ENCODE measurements around the gene ETDC.
A peak's percentile ranks its signal among the peaks of the same experiment; 100 is the strongest.
"Not testable (repeated sequence)": the region's sequence is repeated elsewhere in the genome, so short reads cannot be mapped to it uniquely, and the experiment has no call there.

The ETDC gene

DNA sequence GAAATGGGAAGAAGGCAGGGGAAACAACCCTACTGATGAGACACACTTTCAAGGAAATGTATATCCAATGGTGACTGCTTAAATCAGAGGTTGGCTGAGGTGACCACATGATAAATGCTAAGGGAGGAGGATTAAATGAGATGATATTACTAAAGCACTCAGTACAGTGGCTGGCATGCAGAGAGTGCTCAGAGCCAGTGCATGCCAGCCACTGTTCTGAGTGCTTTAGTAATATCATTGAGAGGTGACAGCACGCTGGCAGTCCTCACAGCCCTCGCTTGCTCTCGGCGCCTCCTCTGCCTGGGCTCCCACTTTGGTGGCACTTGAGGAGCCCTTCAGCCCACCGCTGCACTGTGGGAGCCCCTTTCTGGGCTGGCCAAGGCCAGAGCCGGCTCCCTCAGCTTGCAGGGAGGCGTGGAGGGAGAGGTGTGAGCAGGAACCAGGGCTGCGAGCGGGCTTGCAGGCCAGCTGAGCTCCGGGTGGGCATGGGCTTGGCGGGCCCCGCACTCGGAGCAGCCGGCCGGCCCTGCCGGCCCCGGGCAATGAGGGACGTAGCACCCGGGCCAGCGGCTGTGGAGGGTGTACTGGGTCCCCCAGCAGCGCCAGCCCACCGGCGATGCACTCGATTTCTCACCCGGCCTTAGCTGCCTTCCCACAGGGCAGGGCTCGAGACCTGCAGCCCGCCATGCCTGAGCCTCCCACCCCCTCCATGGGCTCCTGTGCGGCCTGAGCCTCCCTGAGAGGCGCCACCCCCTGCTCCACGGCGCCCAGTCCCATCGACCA lies 15.9 kb downstream of the ETDC start:
- H3K4me3 Mint-ChIP-seq; H3K27ac Mint-ChIP-seq; H3K27me3 Mint-ChIP-seq; H3K4me1 Mint-ChIP-seq (ENCODE audit: low read depth); H3K9me3 Mint-ChIP-seq (ENCODE audit: low read depth): not testable (repeated sequence)
- H3K36me3 Mint-ChIP-seq, result peaks cover 31% of the 10 kb centered on the region

DNA sequence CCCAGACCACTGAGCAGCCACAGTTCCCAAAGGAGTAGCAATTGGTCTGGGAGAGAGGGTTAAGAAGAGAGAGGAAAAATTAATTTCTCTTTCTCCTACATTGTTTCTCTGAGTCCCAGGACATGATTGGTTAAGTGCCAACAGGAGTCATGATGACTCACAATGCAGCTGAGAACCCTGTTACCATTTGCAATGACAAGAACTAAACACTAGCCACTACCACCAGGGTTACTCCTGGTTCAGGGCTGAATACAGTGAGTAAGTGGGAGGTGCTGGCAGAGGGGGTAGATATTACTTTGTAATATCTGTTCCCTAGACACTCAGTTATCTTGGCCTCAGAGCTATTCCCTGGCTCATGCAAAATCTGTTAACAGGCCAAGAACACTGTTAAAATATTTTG lies 18.0 kb downstream of the ETDC start:
- H3K9me3 Mint-ChIP-seq (ENCODE audit: low read depth), result no peaks in the 10 kb centered on the region
- H3K27me3 Mint-ChIP-seq, result no peaks in the 10 kb centered on the region
- peaks cover 19% of the 10 kb centered on the region for H3K4me1 Mint-ChIP-seq (ENCODE audit: low read depth)
- H3K4me3 Mint-ChIP-seq, result no peak overlapping the region
- peaks cover 25% of the 10 kb centered on the region for H3K36me3 Mint-ChIP-seq
- no peak overlapping the region for H3K27ac Mint-ChIP-seq

GRCh38 chrX:135328421-135329005 lies 19.2 kb downstream of the ETDC start:
- peaks cover 20% of the 10 kb centered on the region for H3K36me3 Mint-ChIP-seq
- no peak overlapping the region for H3K27ac Mint-ChIP-seq
- no peaks in the 10 kb centered on the region for H3K27me3 Mint-ChIP-seq
- no peaks in the 10 kb centered on the region for H3K9me3 Mint-ChIP-seq (ENCODE audit: low read depth)
- no peak overlapping the region for H3K4me3 Mint-ChIP-seq
- H3K4me1 Mint-ChIP-seq (ENCODE audit: low read depth), result peaks cover 29% of the 10 kb centered on the region

DNA sequence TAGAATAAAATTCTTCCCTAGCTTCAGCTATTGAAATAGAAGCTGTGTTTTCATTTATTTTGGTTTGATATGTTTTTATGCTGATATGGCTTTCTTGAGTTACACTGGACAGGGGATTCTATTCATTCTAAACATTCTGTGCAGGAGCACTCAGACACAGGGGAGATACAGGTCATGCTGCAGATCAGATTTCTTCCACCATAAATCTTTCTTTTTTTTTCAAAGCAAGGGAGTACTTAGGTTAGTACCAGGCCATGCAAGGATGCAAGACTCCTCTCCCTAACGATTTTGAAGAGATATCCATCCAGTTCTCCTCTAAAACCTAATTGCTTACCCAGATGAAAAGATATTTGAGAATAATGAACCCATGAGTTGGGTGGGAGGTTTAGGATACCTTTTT lies 21.4 kb downstream of the ETDC start:
- Mint-ChIP-seq H3K27me3 (no peaks in the 10 kb centered on the region), H3K27ac (no peak overlapping the region), H3K4me3 (no peak overlapping the region), H3K9me3 (ENCODE audit: low read depth) (no peaks in the 10 kb centered on the region), H3K36me3 (peaks cover 20% of the 10 kb centered on the region), H3K4me1 (ENCODE audit: low read depth) (peaks cover 37% of the 10 kb centered on the region)

DNA sequence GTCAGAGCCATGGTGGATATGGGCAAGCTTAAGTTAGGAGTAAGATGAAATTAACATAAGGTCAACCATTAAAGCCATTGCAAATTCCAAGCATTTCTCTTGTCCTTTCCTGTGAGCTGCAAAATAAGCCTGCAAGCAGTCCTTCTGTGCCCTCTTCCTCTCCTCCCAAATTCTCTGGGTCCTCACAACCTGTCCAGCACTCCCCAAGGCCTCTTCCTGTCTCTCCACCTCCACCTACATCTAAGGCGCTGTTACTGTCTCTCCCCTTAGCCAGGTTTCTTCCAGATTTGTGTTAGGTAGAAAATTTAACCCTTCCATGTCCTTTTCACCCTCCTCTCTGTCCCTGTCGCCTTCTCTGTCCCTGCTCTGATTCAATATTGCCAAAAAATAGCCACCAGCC lies 22.2 kb downstream of the ETDC start:
- Mint-ChIP-seq H3K27me3 (no peaks in the 10 kb centered on the region), H3K4me1 (ENCODE audit: low read depth) (peaks cover 45% of the 10 kb centered on the region), H3K4me3 (no peak overlapping the region), H3K9me3 (ENCODE audit: low read depth) (no peaks in the 10 kb centered on the region), H3K27ac (no peak overlapping the region), H3K36me3 (peaks cover 19% of the 10 kb centered on the region)

GRCh38 chrX:135340831-135341230 lies 31.6 kb downstream of the ETDC start:
- no peak overlapping the region for H3K27ac Mint-ChIP-seq
- peaks cover 14% of the 10 kb centered on the region for H3K36me3 Mint-ChIP-seq
- H3K27me3 Mint-ChIP-seq, result no peaks in the 10 kb centered on the region

GRCh38 chrX:135345107-135345589 lies 35.9 kb downstream of the ETDC start:
- peak overlapping the region; percentile 79 for H3K27ac Mint-ChIP-seq
- H3K9me3 Mint-ChIP-seq (ENCODE audit: low read depth), result no peaks in the 10 kb centered on the region

More at GRCh38 chrX:135340831-135341230, 31.6 kb downstream of the ETDC start:
- Mint-ChIP-seq H3K9me3 (ENCODE audit: low read depth) (no peaks in the 10 kb centered on the region), H3K4me1 (ENCODE audit: low read depth) (peaks cover 74% of the 10 kb centered on the region), H3K4me3 (peak overlapping the region; percentile 87)

GRCh38 chrX:135346975-135347374 lies 37.7 kb downstream of the ETDC start:
- Mint-ChIP-seq H3K27ac (no peak overlapping the region), H3K9me3 (ENCODE audit: low read depth) (no peaks in the 10 kb centered on the region)

More at GRCh38 chrX:135345107-135345589, 35.9 kb downstream of the ETDC start:
- Mint-ChIP-seq H3K4me1 (ENCODE audit: low read depth) (peaks cover 45% of the 10 kb centered on the region), H3K36me3 (peaks cover 9% of the 10 kb centered on the region), H3K4me3 (peak overlapping the region; percentile 80), H3K27me3 (no peaks in the 10 kb centered on the region)

GRCh38 chrX:135347381-135348016 lies 38.2 kb downstream of the ETDC start:
- Mint-ChIP-seq H3K9me3 (ENCODE audit: low read depth) (no peaks in the 10 kb centered on the region), H3K4me3 (no peak overlapping the region), H3K27ac (no peak overlapping the region), H3K4me1 (ENCODE audit: low read depth) (peaks cover 21% of the 10 kb centered on the region), H3K36me3 (peaks cover 15% of the 10 kb centered on the region), H3K27me3 (no peaks in the 10 kb centered on the region)

More at GRCh38 chrX:135346975-135347374, 37.7 kb downstream of the ETDC start:
- no peaks in the 10 kb centered on the region for H3K27me3 Mint-ChIP-seq
- H3K4me1 Mint-ChIP-seq (ENCODE audit: low read depth), result peaks cover 27% of the 10 kb centered on the region
- no peak overlapping the region for H3K4me3 Mint-ChIP-seq
- H3K36me3 Mint-ChIP-seq, result peaks cover 13% of the 10 kb centered on the region

- Mint-ChIP-seq H3K9me3 (ENCODE audit: low read depth) (no peaks in the 10 kb centered on the region), H3K27me3 (no peaks in the 10 kb centered on the region), H3K27ac (no peak overlapping the region), H3K36me3 (peaks cover 19% of the 10 kb centered on the region), H3K4me1 (ENCODE audit: low read depth) (no peaks in the 10 kb centered on the region), H3K4me3 (no peak overlapping the region)
These were observed 45.0 kb downstream of the ETDC start for GRCh38 chrX:135354288-135354687.
